Stimulated activated CD8-positive, alpha-beta memory T cell treated with anti-CD3 and anti-CD28 coated beads, Interleukin-15, amount 100 ng/mL, for 4 hours (primary cell): Measurements from ENCODE around the gene GRIP2.

ENCODE experiments used
- DNase-seq, 2 donors: peaks; one replicate each; pipeline ENCODE4 v3.0.0-alpha.2; 2020; ENCODE audit warnings: low read depth in 2 of 2

Gene GRIP2

GRCh38 chr3:14539742-14540491 lies at the start of gene GRIP2:
GRIP2 (minus strand) TSS chr3:14540342; CDS start chr3:14540308, 34 bp downstream.
- DNase-seq = no peak

- DNase-seq = no peak
Observed at GRCh38 chr3:14588425-14589112, 48.4 kb upstream of the GRIP2 start.

GRCh38 chr3:14587740-14588360 lies 47.7 kb upstream of the GRIP2 start:
- DNase-seq = no peak

- DNase-seq = no peak
Observed at GRCh38 chr3:14586611-14587010, 46.5 kb upstream of the GRIP2 start.

- DNase-seq = no peak
Observed at GRCh38 chr3:14583548-14584091, 43.5 kb upstream of the GRIP2 start.

GRCh38 chr3:14582045-14582410 lies 41.9 kb upstream of the GRIP2 start:
- DNase-seq = no peak

GRCh38 chr3:14581334-14582044 lies 41.3 kb upstream of the GRIP2 start:
- DNase-seq = no peak

GRCh38 chr3:14577897-14578296 lies 37.8 kb upstream of the GRIP2 start:
- DNase-seq = no peak

GRCh38 chr3:14576163-14576562 lies 36.0 kb upstream of the GRIP2 start:
- DNase-seq = no peak

GRCh38 chr3:14574183-14574582 lies 34.0 kb upstream of the GRIP2 start:
- DNase-seq = no peak

GRCh38 chr3:14573706-14574105 lies 33.6 kb upstream of the GRIP2 start:
- no peak for DNase-seq

- no peak for DNase-seq
Observed at GRCh38 chr3:14570864-14571263, 30.7 kb upstream of the GRIP2 start.

- DNase-seq = no peak
Observed at GRCh38 chr3:14570089-14570488, 29.9 kb upstream of the GRIP2 start.

- DNase-seq = no peak
Observed at GRCh38 chr3:14569474-14570000, 29.4 kb upstream of the GRIP2 start.

GRCh38 chr3:14568269-14568668 lies 28.1 kb upstream of the GRIP2 start:
- DNase-seq = no peak

GRCh38 chr3:14566812-14567211 lies 26.7 kb upstream of the GRIP2 start:
- DNase-seq = no peak

GRCh38 chr3:14565868-14566588 lies 25.9 kb upstream of the GRIP2 start:
- no peak for DNase-seq

- DNase-seq = no peak
Observed at GRCh38 chr3:14564741-14565140, 24.6 kb upstream of the GRIP2 start.

- DNase-seq = no peak
Observed at GRCh38 chr3:14563946-14564539, 23.9 kb upstream of the GRIP2 start.

- DNase-seq = no peak
Observed at GRCh38 chr3:14562121-14562890, 22.2 kb upstream of the GRIP2 start.
